IPS-20b (cell line): ENCODE data around the gene GABARAPL2.

Experiments
- H3K27ac ChIP-seq: one replicate; pipeline ENCODE4 v1.5.1; 2013; ENCODE audit warnings: low read length
- H3K27me3 ChIP-seq: 2 replicates; pipeline ENCODE4 v1.6.1; 2013; ENCODE audit warnings: mild to moderate bottlenecking, low read length, inconsistent platforms; ENCODE audit not compliant: insufficient read depth
- H3K36me3 ChIP-seq: 2 replicates; pipeline ENCODE4 v1.6.1; 2013; ENCODE audit warnings: low read depth, mild to moderate bottlenecking, inconsistent platforms, low read length, moderate library complexity; ENCODE audit not compliant: insufficient read depth
- H3K4me1 ChIP-seq: 2 replicates; pipeline ENCODE4 v1.6.1; 2013; ENCODE audit warnings: mild to moderate bottlenecking, control low read depth, inconsistent platforms, low read length, moderate library complexity; ENCODE audit not compliant: insufficient read depth
- H3K4me3 ChIP-seq: 2 replicates; pipeline ENCODE4 v1.5.1; 2013; ENCODE audit warnings: mild to moderate bottlenecking, low read length, inconsistent platforms
- H3K9ac ChIP-seq: 2 replicates; pipeline ENCODE4 v1.6.1; 2013; ENCODE audit warnings: low read depth, mild to moderate bottlenecking, inconsistent platforms, low read length, moderate library complexity
- H3K9me3 ChIP-seq: 2 replicates; pipeline ENCODE4 v1.6.1; 2013; ENCODE audit warnings: mild to moderate bottlenecking, low read depth, low read length, inconsistent platforms; ENCODE audit not compliant: insufficient read depth

The GABARAPL2 gene

DNA sequence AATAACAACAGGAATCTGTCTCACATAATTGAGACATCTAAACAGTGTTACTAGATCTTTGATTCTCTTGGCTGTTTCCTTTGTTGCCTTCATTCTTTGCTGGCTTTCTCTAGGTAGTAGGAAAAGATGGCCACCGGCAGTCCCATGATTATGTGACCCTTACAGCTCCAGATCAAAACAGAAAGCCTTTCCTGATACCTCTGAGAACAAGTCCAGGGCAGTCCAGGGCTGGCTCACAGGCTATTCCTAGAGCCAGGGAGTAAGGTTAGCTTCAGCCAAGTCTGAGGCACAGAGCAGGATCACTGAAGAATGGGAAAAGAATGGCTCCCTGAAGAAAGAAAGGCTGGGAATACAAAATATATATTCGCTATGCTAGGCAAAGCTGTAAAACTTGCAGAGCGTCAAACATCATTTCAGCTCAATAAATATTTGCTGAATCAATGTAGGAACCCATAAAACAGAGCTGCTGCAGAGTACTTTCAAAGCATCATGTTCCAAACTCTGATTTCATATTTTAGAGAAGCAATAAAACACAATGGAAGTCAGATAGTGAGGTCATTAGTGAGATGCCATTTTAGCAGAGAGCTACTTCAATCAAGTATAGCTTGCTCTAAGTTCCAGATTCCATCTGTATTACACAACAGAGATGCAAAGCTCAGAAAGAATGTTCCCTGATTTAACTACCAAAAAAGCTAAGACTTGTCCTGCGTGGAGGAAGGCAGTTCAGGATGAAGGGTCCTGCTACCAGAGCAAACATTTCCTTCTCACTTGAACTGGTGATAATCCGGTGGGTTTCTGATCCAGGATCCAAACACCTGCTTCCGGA, 33.5 kb downstream of the GABARAPL2 start:
- Histone ChIP-seq H3K27me3 (no peaks in the 10 kb centered on the region), H3K9me3 (peaks cover 12% of the 10 kb centered on the region), H3K4me1 (peaks cover 4% of the 10 kb centered on the region; the same call in 1 of the 2 replicates), H3K36me3 (peaks cover 63% of the 10 kb centered on the region), H3K9ac (no peak overlapping the region), H3K27ac (no peak overlapping the region), H3K4me3 (no peak overlapping the region)

DNA sequence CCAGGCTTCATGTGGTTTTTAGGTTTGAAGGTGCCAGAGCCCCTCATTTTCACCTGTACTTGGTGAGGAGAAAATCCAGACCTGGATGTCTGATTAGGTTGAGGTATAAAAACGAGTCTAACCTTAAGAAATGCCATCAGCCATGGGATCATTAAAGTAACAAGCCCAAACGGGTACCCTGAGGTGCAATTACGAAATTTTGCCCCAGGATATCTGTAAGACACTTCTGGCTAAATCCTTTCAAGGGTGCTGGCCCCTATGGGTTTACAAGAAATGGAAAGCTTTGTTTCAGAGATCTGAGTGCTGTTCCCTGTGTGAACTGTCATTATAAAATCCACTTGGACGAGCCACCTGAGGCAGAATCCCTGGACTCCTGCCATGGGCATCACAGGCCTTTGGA, 37.1 kb downstream of the GABARAPL2 start:
- H3K36me3 ChIP-seq, result peaks cover 76% of the 10 kb centered on the region
- H3K9ac ChIP-seq, result no peak overlapping the region
- H3K4me1 ChIP-seq, result no peaks in the 10 kb centered on the region
- peaks cover 12% of the 10 kb centered on the region for H3K9me3 ChIP-seq
- no peak overlapping the region for H3K27ac ChIP-seq
- no peak overlapping the region for H3K4me3 ChIP-seq
- H3K27me3 ChIP-seq, result no peaks in the 10 kb centered on the region

DNA sequence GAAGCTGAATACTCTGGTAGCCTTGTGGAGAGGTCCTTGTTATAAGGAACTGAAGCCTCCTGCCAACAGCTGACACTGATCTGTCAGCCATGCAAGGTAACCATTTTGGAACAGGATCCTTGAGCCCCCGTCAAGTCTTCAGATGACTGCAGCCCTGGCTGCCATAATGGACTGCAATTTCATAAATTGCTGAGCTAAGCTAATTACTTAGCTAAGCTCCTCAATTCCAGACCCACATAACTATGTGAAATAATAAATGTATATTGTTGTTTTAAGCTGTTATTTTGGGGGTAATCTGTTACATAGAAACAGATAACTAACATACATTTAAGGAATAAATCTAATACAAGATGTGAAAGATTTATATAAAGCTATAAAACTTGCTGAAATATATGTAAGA, 40.3 kb downstream of the GABARAPL2 start:
- Histone ChIP-seq H3K9me3 (peaks cover 12% of the 10 kb centered on the region), H3K4me1 (no peaks in the 10 kb centered on the region), H3K27me3 (no peaks in the 10 kb centered on the region), H3K36me3 (peaks cover 81% of the 10 kb centered on the region), H3K9ac (no peak overlapping the region), H3K27ac (no peak overlapping the region), H3K4me3 (no peak overlapping the region)

GRCh38 chr16:75614066-75614897, 48.1 kb downstream of the GABARAPL2 start:
- H3K36me3 ChIP-seq, result peaks cover 97% of the 10 kb centered on the region
- H3K9me3 ChIP-seq, result no peaks in the 10 kb centered on the region
- H3K9ac ChIP-seq, result no peak overlapping the region
- no peaks in the 10 kb centered on the region for H3K4me1 ChIP-seq
- H3K27me3 ChIP-seq, result no peaks in the 10 kb centered on the region
- H3K27ac ChIP-seq, result no peak overlapping the region
- no peak overlapping the region for H3K4me3 ChIP-seq

GRCh38 chr16:75615619-75616018, 49.4 kb downstream of the GABARAPL2 start:
- H3K4me3 ChIP-seq, result no peak overlapping the region
- no peaks in the 10 kb centered on the region for H3K27me3 ChIP-seq
- no peak overlapping the region for H3K27ac ChIP-seq
- no peaks in the 10 kb centered on the region for H3K4me1 ChIP-seq
- peaks cover 97% of the 10 kb centered on the region for H3K36me3 ChIP-seq
- H3K9ac ChIP-seq, result no peak overlapping the region
- no peaks in the 10 kb centered on the region for H3K9me3 ChIP-seq

- no peak overlapping the region for H3K27ac ChIP-seq
- no peaks in the 10 kb centered on the region for H3K27me3 ChIP-seq
- H3K36me3 ChIP-seq, result peaks cover 89% of the 10 kb centered on the region
- no peaks in the 10 kb centered on the region for H3K9me3 ChIP-seq
- H3K4me1 ChIP-seq, result no peaks in the 10 kb centered on the region
- no peak overlapping the region for H3K4me3 ChIP-seq
- no peak overlapping the region for H3K9ac ChIP-seq
Observed at GRCh38 chr16:75616521-75617010, 50.4 kb downstream of the GABARAPL2 start.

DNA sequence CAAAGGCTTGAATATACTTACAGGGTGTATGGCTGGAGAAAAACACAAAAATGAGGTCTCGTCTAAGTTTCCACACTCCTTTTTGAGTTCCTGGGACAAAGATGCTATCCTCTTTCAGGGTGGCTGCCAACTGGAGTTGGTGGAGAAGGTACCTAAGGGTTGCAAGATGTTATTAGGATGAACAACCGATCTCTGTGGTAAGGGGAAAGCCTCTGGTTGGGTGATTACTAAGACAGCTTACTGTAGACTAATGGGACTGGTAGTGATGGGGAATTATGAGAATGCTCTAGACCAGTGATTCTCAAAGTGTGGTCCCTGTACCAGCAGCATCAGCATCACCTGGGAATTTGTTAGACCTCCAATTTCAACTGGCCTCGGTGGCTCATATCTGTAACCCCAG, 50.9 kb downstream of the GABARAPL2 start:
- no peak overlapping the region for H3K4me3 ChIP-seq
- no peak overlapping the region for H3K27ac ChIP-seq
- H3K27me3 ChIP-seq, result no peaks in the 10 kb centered on the region
- H3K36me3 ChIP-seq, result peaks cover 84% of the 10 kb centered on the region
- H3K9me3 ChIP-seq, result no peaks in the 10 kb centered on the region
- H3K4me1 ChIP-seq, result no peaks in the 10 kb centered on the region
- no peak overlapping the region for H3K9ac ChIP-seq

- no peaks in the 10 kb centered on the region for H3K27me3 ChIP-seq
- H3K4me1 ChIP-seq, result no peaks in the 10 kb centered on the region
- peaks cover 68% of the 10 kb centered on the region for H3K36me3 ChIP-seq
- H3K9me3 ChIP-seq, result no peaks in the 10 kb centered on the region
- no peak overlapping the region for H3K4me3 ChIP-seq
- H3K9ac ChIP-seq, result no peak overlapping the region
- H3K27ac ChIP-seq, result no peak overlapping the region
Observed at GRCh38 chr16:75618780-75619179, 52.6 kb downstream of the GABARAPL2 start.

GRCh38 chr16:75620326-75621169, 54.4 kb downstream of the GABARAPL2 start:
- Histone ChIP-seq H3K27ac (no peak overlapping the region), H3K36me3 (peaks cover 54% of the 10 kb centered on the region), H3K4me1 (no peaks in the 10 kb centered on the region), H3K9ac (no peak overlapping the region), H3K27me3 (no peaks in the 10 kb centered on the region), H3K9me3 (no peaks in the 10 kb centered on the region), H3K4me3 (no peak overlapping the region)

GRCh38 chr16:75621170-75621477, 54.9 kb downstream of the GABARAPL2 start:
- H3K9me3 ChIP-seq, result no peaks in the 10 kb centered on the region
- H3K27ac ChIP-seq, result no peak overlapping the region
- peak overlapping the region; percentile 45; the same call in 1 of the 2 replicates for H3K4me3 ChIP-seq
- H3K4me1 ChIP-seq, result no peaks in the 10 kb centered on the region
- H3K36me3 ChIP-seq, result peaks cover 54% of the 10 kb centered on the region
- H3K9ac ChIP-seq, result no peak overlapping the region
- H3K27me3 ChIP-seq, result no peaks in the 10 kb centered on the region
